Suprapubic skin (tissue), 4 donors: ENCODE results near the gene LRRC9.
"Not testable (repeated sequence)": the region's sequence is repeated elsewhere in the genome, so short reads cannot be mapped to it uniquely, and the experiment has no call there.

Source experiments
- EP300 ChIP-seq: sonication (generic); formaldehyde crosslinking; IDR thresholded peaks from one replicate; pipeline ENCODE4 v1.6.1; 2017; ENCODE audit warnings: antibody characterized with exemption
- POLR2A ChIP-seq, 2 donors: fragments of 450-650 bp; IDR thresholded peaks; one replicate each; pipeline ENCODE4 v1.6.1; 2017; ENCODE audit warnings: antibody characterized with exemption in 2 of 2, mild to moderate bottlenecking in 2 of 2, moderate library complexity in 2 of 2
- POLR2AphosphoS5 ChIP-seq, 3 donors: sonication (generic); formaldehyde crosslinking; IDR thresholded peaks; one replicate each; pipeline ENCODE4 v1.6.1; 2017; ENCODE audit warnings: antibody characterized with exemption in 3 of 3
- TF ChIP-seq, protein P1 (sequence below), 2 donors: fragments of 200-600 bp in 1 of 2; fragments of 450-650 bp in 1 of 2; sonication (generic) in 1 of 2; IDR thresholded peaks; one replicate each; pipeline ENCODE4 v1.5.1; 2016 to 2019; ENCODE audit warnings: antibody characterized with exemption in 2 of 2, mild to moderate bottlenecking in 1 of 2, moderate library complexity in 1 of 2

DNA sequence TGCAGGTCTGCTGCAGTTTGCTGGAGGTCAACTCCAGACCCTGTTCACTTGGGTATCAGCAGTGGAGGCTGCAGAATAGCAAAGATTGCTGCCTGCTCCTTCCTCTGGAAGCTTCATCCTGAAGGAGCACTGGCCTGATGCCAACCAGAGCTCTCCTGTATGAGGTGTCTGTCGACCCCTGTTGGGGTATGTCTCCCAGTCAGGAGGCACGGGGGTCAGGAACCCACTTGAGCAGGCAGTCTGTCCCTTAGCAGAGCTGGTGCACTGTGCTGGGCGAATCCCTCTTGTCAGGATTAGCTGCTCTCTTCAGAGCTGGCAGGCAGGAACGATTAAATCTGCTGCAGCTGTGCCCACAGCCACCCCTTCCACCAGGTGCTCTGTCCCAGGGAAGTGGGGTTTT, 37.9 kb downstream of the LRRC9 start:
- TF ChIP-seq, protein P1, sequence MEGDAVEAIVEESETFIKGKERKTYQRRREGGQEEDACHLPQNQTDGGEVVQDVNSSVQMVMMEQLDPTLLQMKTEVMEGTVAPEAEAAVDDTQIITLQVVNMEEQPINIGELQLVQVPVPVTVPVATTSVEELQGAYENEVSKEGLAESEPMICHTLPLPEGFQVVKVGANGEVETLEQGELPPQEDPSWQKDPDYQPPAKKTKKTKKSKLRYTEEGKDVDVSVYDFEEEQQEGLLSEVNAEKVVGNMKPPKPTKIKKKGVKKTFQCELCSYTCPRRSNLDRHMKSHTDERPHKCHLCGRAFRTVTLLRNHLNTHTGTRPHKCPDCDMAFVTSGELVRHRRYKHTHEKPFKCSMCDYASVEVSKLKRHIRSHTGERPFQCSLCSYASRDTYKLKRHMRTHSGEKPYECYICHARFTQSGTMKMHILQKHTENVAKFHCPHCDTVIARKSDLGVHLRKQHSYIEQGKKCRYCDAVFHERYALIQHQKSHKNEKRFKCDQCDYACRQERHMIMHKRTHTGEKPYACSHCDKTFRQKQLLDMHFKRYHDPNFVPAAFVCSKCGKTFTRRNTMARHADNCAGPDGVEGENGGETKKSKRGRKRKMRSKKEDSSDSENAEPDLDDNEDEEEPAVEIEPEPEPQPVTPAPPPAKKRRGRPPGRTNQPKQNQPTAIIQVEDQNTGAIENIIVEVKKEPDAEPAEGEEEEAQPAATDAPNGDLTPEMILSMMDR (IDR thresholded peaks at IDR 0.05): not testable (repeated sequence)
- TF ChIP-seq POLR2AphosphoS5 (IDR thresholded peaks at IDR 0.05); POLR2A (IDR thresholded peaks at IDR 0.05); EP300: not testable (repeated sequence)
